ENCODE measurements around the gene SMG6.
"Not testable (repeated sequence)": the region's sequence is repeated elsewhere in the genome, so short reads cannot be mapped to it uniquely, and the experiment has no call there.

SMG6 gene

DNA sequence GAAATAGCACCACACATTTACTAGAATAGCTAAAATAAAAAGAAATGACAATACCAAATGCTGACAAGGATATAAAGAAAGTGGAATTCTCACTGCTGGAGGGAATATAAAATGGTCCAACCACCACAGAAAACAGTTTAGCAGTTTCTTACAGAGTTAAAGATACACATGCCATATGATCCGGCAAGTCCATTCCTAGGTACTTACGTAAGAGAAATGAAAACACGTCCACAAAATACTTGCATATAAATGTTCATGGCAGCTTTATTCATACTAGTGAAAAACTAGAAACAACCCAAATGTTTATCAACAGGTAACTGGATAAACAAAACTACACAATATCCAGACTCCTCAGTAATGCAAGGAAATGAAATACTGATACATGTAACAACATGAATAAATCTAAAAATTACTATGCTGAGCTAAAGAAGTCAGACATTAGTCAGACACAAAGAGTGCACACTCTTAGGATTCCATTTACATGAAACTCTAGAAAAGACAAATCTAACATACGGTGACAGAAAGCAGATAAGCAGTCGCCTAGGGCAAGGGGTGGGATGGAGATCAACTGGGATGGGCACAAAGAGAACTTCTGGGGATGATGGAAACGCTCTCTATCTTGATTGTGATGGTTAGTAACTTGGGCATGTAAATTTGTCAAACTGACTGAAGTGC is 76.4 kb downstream of the SMG6 start:
- DNase-seq: no peak

DNA sequence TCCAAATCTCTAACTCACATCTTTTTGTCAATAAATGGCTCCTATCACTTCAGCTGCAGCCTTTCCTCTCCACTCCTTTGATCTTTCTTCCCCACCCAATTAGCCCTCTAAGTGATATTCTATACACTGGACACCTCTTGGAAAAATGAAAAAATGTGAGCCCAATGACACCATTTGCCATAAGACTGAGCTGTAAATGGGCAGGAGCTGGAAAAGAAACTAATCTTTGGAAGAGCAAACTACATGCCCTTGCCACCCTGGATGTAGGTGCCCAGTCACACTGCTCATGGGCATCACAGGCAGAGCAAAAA is 80.0 kb downstream of the SMG6 start:
- no peak for DNase-seq

GRCh38 chr17:2222901-2223616 is 80.5 kb downstream of the SMG6 start:
- DNase-seq: no peak

- no peak for DNase-seq
These were observed 81.3 kb downstream of the SMG6 start for GRCh38 chr17:2222301-2222700.

GRCh38 chr17:2218426-2218825 is 85.2 kb downstream of the SMG6 start:
- no peak for DNase-seq

GRCh38 chr17:2215616-2216364 is 87.8 kb downstream of the SMG6 start:
- no peak for DNase-seq

GRCh38 chr17:2214929-2215615 is 88.5 kb downstream of the SMG6 start:
- DNase-seq: no peak

DNA sequence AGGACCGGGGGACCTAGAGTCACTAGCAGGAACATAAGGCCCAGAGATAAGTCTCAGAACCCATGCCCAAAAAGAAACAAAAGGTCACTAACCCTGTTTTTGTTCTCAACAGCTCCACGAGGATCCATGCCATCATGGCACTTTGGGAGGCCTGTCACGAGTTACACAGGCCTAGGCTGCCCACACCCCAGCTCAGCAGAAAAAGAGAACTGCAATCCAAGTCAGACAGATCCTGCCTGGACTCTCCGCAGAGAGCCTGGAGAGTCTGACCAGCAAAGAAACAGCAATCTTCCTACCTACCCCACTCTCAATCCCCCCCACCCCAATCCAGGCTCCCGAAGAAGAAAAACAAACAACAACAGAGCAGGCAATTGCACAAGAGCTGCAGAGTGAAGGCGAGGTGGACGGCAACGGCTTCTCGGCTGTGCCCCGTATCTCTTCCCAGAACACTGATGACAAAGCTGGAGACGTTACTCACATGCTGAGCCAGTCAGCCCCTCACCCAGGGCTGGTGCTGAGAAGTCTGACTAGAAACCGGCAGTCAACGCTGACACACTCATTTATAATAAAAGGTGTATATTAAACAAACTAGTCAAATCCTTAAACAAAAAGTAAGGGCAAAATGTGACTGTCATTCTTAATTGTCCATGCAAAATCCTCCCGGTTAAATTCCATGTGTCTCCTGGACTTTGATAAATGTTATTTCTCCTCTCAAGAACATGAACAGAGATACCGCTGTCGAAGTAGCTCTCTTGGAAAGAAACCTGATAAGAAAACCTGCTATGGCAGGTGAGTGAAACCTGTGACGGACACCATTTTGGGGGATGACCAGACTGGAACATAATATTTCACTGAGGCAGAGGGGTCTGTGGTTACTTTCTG is 89.3 kb downstream of the SMG6 start:
- no peak for DNase-seq

DNA sequence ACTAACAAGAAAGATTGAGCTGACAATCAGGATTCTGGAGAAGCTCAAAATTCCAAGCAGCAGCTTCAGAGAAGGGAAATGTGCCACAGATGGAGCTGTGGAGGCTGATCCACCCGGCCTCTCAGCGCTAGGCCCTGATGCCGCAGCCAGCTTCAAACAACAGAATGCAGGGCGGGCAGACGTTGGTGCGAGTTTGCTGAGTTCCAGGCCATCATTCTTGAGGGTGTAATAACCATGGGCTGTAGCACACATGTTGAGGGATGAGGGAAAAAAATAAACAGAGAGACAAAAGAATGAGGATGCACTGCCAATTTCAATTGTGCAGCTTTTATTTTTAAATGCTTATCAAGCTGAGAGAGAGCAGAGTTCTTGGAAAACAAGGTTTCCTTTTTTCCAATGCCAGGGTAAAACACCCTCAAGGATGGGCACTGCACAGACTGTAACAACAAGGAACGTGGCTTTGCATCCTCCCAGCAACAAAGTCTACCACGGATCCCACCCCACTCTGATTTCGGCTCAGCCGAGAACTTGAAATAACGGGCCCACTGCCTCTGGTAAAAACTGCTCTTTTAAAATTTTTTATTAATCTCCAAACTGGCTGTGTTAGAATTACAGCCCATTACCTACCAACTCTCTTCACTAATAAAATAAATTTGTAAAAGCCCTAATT is 90.2 kb downstream of the SMG6 start:
- no peak for DNase-seq

- no peak for DNase-seq
These were observed 91.1 kb downstream of the SMG6 start for GRCh38 chr17:2212400-2212981.

- no peak for DNase-seq
These were observed 91.8 kb downstream of the SMG6 start for GRCh38 chr17:2211661-2212399.

GRCh38 chr17:2210726-2211125 is 92.9 kb downstream of the SMG6 start:
- DNase-seq: no peak

DNA sequence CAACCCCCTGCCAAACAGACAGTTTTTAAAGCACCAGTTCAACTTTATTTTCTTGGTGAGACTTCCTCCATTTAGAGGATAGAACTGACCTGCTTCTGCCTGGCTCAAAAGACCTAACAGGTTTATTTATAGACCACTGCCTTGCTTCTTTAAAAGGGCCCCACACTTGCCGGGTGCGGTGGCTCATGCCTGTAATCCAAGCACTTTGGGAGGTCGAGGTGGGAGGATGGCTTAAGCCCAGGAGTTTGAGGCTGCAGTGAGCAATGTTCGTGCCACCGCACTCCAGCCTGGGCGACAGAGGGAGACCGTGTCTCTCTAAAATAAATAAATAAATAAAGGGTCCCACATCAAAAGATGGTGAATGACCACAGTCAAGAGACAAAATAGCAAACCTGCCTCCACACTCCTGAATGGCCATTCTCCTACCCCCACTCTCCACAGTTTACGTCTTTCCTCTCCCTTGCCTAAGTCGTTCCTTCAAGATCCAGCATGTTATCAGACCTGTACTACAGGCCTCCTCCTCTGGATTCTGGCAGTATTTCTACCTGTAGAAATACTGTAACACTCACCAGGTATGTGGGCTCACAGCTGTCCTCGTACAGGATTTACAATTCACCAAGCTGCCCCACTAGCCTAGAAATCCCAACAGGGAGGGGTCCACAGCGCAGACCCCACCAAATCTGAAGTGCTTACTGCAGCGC is 95.6 kb downstream of the SMG6 start:
- DNase-seq: no peak

- no peak for DNase-seq
These were observed 99.2 kb downstream of the SMG6 start for GRCh38 chr17:2204393-2204792.

GRCh38 chr17:2203818-2204217 is 99.8 kb downstream of the SMG6 start:
- DNase-seq: no peak

DNA sequence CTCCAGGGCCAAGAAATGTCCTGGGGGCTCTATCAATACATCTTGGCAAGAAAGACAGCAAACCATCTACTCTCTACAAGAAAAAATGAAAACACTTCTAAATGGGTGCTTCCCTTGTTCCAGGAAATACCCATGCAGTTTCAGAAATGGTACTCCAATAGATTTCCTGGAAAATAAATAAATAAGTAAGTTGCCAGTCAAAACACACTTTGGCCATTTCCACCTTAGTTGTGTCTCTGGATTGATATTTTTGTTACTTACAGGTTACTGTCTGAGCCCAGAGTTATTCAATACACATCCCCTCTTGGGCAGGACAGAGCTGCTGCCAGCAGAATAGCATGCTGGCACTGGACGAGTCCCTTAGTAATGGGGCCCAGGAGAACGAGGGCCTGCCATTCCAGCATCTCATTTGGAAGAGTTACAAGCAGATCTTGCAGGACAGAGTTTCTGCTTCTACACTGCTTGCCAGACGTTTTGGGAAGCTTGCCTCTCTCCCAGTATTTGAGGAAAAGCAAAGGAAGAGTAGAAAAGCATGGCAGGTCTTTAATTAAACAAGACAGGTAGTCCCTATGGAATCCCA is 100.5 kb downstream of the SMG6 start:
- no peak for DNase-seq

DNA sequence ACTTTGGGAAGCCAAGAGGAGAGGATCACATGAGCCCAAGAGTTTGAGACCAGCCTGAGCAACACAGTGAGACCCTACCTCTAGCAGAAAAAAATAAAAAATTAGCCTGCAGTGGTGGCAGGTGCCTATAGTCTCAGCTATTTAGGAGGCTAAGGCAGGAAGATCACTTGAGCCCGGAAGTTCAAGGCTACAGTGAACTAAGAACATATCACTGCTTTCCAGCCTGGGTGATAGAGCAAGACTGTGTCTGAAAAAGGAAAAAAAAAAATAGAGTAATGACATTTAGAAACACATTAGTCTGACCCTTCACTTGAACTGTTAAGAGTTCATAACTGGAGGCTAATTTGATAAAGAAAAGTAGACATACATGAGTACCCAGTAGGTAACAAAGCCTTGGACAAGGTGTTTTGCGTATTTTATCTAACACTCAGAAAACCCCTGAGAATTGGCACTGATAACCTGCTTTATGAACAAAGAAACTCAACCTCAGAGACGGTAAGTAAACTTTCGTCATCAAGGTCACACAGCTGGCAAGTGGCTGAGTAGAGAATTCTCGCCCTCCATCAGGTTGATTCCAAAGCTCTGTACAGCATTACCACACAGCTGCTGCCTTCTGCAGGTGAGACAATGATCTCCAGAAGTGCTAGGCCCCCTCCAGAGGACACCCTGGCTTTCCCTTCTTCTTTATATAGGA is 101.1 kb downstream of the SMG6 start:
- DNase-seq: no peak

GRCh38 chr17:2199386-2199785 is 104.2 kb downstream of the SMG6 start:
- not testable (repeated sequence) for DNase-seq

DNA sequence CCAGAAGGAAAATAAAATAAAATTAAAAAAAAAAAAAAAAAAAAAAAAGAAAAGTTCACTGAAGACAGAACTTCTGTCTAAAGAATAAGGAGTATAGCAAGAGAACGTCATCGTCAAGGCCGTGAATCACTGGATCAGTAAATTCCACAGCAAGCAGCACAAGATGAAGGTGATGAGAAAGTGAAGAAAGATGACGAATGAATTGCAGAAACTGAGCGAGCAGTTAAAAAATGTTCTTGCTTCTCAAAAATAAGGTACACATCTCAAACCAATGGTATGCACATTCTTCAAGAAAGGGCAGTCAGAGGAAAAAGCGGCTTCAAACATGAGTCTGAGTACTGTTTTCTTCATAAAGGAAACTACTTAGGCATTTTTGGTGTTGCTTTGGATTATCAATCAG is 104.7 kb downstream of the SMG6 start:
- no peak for DNase-seq

All from DMS79 treated with DMSO at 0.1 percent for 48 hours (cell line).